Pancreas (tissue), 10 donors: ENCODE measurements around the gene GPC6. TPM values are rescaled to one million over a fixed set of nuclear protein-coding genes. Genes with fewer than 3 reads are reported as not detected.

Experiments used
- ATAC-seq, 4 donors: fragments of 200-7000 bp; cut with Tn5 transposase; one replicate each; pipeline versions ENCODE4 v1.8.0 to v1.9.1; 2020; ENCODE audit warnings: mild to moderate bottlenecking in 4 of 4, moderate library complexity in 4 of 4
- DNase-seq, 6 donors: peaks; one replicate each; pipeline ENCODE4 v3.0.0-alpha.2; 2020
- FAIRE-seq: peaks from 2 replicates; lab custom pipeline; 2012; peaks lifted over from hg19 to GRCh38; lab: Jason Lieb, UNC
- H3K27ac ChIP-seq, 4 donors: fragments of 200-600 bp; sonication (generic); 1 replicate in 3 of 4; 2 replicates in 1 of 4; pipeline versions ENCODE4 v1.5.0 to v1.8.0; 2020
- H3K27me3 ChIP-seq, 4 donors: fragments of 200-600 bp; one replicate each; pipeline ENCODE4 v1.8.0; 2021
- H3K36me3 ChIP-seq, 3 donors: fragments of 200-600 bp; sonication (generic) in 1 of 3; one replicate each; pipeline versions ENCODE4 v1.5.0 to v1.8.0; 2020 to 2021
- H3K4me1 ChIP-seq, 3 donors: fragments of 200-600 bp; one replicate each; pipeline ENCODE4 v1.8.0; 2021
- H3K4me3 ChIP-seq, 4 donors: fragments of 200-600 bp; sonication (generic) in 2 of 4; one replicate each; pipeline versions ENCODE4 v1.5.0 to v1.8.0; 2020 to 2021
- H3K9me3 ChIP-seq, 4 donors: fragments of 200-600 bp; one replicate each; pipeline ENCODE4 v1.8.0; 2021
- CTCF ChIP-seq, 4 donors: fragments of 200-600 bp; sonication (generic) in 3 of 4; IDR thresholded peaks; one replicate each; pipeline versions ENCODE4 v1.5.0 to v1.8.0; 2021; ENCODE audit warnings: antibody characterized with exemption in 4 of 4
- WGBS, 2 donors: extraction: QIAGEN DNeasy Blood & Tissue Kit; methylation state at CpG; one replicate each; pipeline ENCODE4 v1.1.7; 2013; 5-methylcytosine and 5-hydroxymethylcytosine counted together
- intact Hi-C, 3 donors: fragments of 100-400 bp; cut with DNase I; formaldehyde crosslinking; loops; one replicate each; pipeline versions ENCODE4 v1.11.1 to v1.14.2; 2022
- polyA plus RNA-seq, 2 donors: library from polyadenylated mRNA; stranded (reverse); fragments of 200-250 nt; gene quantifications; one replicate each; pipeline ENCODE4 v1.2.3, GENCODE V29; 2013
- total RNA-seq, 6 donors: library from RNA; stranded (reverse); fragmentation: NEBNext Ultra II Directional in 4 of 6; extraction: Animal tissue kit (Norgen Biotek cat#: 25700) in 4 of 6; gene quantifications; one replicate each; pipeline versions ENCODE4 v1.2.1 to v1.2.4, GENCODE V29; 2021 to 2023
- donor health status: healthy with polysubstance abuse.
- donor health status: DM: no; HTN: no; CAD: no; lungs with moderate emphysema.
- donor health status: DM: no; HTN: no; CAD: no.
- donor health status: control.
- donor health status: control.
- donor health status: Bipolar disorder and iron deficiency.
- donor health status: DM: yes; HTN: yes; CAD: no.
- donor health status: DM: no; HTN: no; CAD: no.
- donor health status: DM: no; HTN: no; CAD: no.
- donor health status: DM: yes; HTN: yes; CAD: no.

The GPC6 gene
- total and polyA plus RNA-seq, 8 donors, result 0.23 to 3.3 (median 1.2) TPM

GRCh38 chr13:93872376-93872775 lies 645.8 kb downstream of the GPC6 start:
- H3K4me3 ChIP-seq, result no peak overlapping the region
- no peaks in the 10 kb centered on the region for H3K4me1 ChIP-seq
- intact Hi-C loops, result no loop called here
- H3K27me3 ChIP-seq, result no peaks in the 10 kb centered on the region
- no peak overlapping the region for H3K27ac ChIP-seq
- WGBS, 2 donors, result 79% methylated on average over 2 of the region's 2 CpGs
- DNase-seq (no peak), FAIRE-seq (no peak), ATAC-seq (no peak)
- no peaks in the 10 kb centered on the region for H3K36me3 ChIP-seq
- H3K9me3 ChIP-seq, result no peaks in the 10 kb centered on the region
- TF ChIP-seq CTCF (IDR thresholded peaks at IDR 0.05), result no peak

- FAIRE-seq (no peak), DNase-seq (no peak)
- H3K4me3 ChIP-seq, result no peak overlapping the region
Measured at GRCh38 chr13:93872786-93873347, 646.3 kb downstream of the GPC6 start.

GRCh38 chr13:93875547-93875946 lies 648.9 kb downstream of the GPC6 start:
- FAIRE-seq (no peak), ATAC-seq (no peak), DNase-seq (no peak)
- no peaks in the 10 kb centered on the region for H3K9me3 ChIP-seq
- no peaks in the 10 kb centered on the region for H3K4me1 ChIP-seq
- intact Hi-C loops, result no loop called here
- no peaks in the 10 kb centered on the region for H3K36me3 ChIP-seq
- 96 to 98% methylated on average over 1 of the region's 1 CpG for WGBS, 2 donors
- H3K27me3 ChIP-seq, result no peaks in the 10 kb centered on the region
- TF ChIP-seq CTCF (IDR thresholded peaks at IDR 0.05), result no peak
- no peak overlapping the region for H3K4me3 ChIP-seq
- no peak overlapping the region for H3K27ac ChIP-seq

More at GRCh38 chr13:93872786-93873347, 646.3 kb downstream of the GPC6 start:
- Histone ChIP-seq H3K4me1 (no peaks in the 10 kb centered on the region), H3K27me3 (no peaks in the 10 kb centered on the region), H3K9me3 (no peaks in the 10 kb centered on the region), H3K27ac (no peak overlapping the region), H3K36me3 (no peaks in the 10 kb centered on the region)
- 62 to 71% methylated on average over 2 of the region's 2 CpGs for WGBS, 2 donors
- no peak for TF ChIP-seq CTCF (IDR thresholded peaks at IDR 0.05)
- intact Hi-C loops, result no loop called here
- ATAC-seq, result no peak

- Histone ChIP-seq H3K36me3 (no peaks in the 10 kb centered on the region), H3K4me3 (no peak overlapping the region), H3K4me1 (no peaks in the 10 kb centered on the region), H3K9me3 (no peaks in the 10 kb centered on the region), H3K27ac (no peak overlapping the region), H3K27me3 (no peaks in the 10 kb centered on the region)
- DNase-seq, result no peak
- intact Hi-C loops, result no loop called here
- peak in 3 of 4 donors; percentile 25 to 71 (median 61) for ATAC-seq
- WGBS, 2 donors, result 37 to 41% methylated on average over 3 of the region's 3 CpGs
- no peak for TF ChIP-seq CTCF (IDR thresholded peaks at IDR 0.05)
- no peak for FAIRE-seq
Measured at GRCh38 chr13:93876236-93876635, 649.6 kb downstream of the GPC6 start.

- intact Hi-C loops, result no loop called here
- no peak for TF ChIP-seq CTCF (IDR thresholded peaks at IDR 0.05)
- whole genome bisulfite sequencing, 2 donors, result 68 to 82% methylated on average over 2 of the region's 2 CpGs
Measured at GRCh38 chr13:93878675-93879074, 652.1 kb downstream of the GPC6 start.

More at GRCh38 chr13:93878675-93879074, 652.1 kb downstream of the GPC6 start:
- H3K9me3 ChIP-seq, result no peaks in the 10 kb centered on the region
- no peaks in the 10 kb centered on the region for H3K27me3 ChIP-seq
- FAIRE-seq (no peak), ATAC-seq (no peak), DNase-seq (no peak)
- H3K36me3 ChIP-seq, result no peaks in the 10 kb centered on the region
- H3K4me1 ChIP-seq, result no peaks in the 10 kb centered on the region
- H3K27ac ChIP-seq, result no peak overlapping the region
- no peak overlapping the region for H3K4me3 ChIP-seq
